Parathyroid adenoma (tissue), 2 donors: ENCODE measurements around the gene XPNPEP1.

Source experiments
- H2AFZ ChIP-seq: fragments of 300-600 bp; sonication (generic); one replicate; pipeline ENCODE4 v1.7.0; 2017; ENCODE audit warnings: antibody characterized with exemption, mild to moderate bottlenecking
- H3K27ac ChIP-seq: fragments of 300-600 bp; sonication (generic); one replicate; pipeline ENCODE4 v1.7.0; 2017
- H3K27me3 ChIP-seq: fragments of 300-600 bp; sonication (generic); one replicate; pipeline ENCODE4 v1.7.0; 2017; ENCODE audit warnings: low read length; ENCODE audit not compliant: control insufficient read depth, insufficient read depth
- H3K36me3 ChIP-seq: fragments of 300-600 bp; sonication (generic); one replicate; pipeline ENCODE4 v1.7.0; 2017; ENCODE audit warnings: low read length; ENCODE audit not compliant: control insufficient read depth, insufficient read depth
- H3K4me1 ChIP-seq: fragments of 300-600 bp; sonication (generic); one replicate; pipeline ENCODE4 v1.7.0; 2017; ENCODE audit warnings: control low read depth
- H3K4me2 ChIP-seq: fragments of 300-600 bp; sonication (generic); one replicate; pipeline ENCODE4 v1.7.0; 2017; ENCODE audit warnings: low read length
- H3K4me3 ChIP-seq: fragments of 300-600 bp; sonication (generic); one replicate; pipeline ENCODE4 v1.7.0; 2017; ENCODE audit warnings: low read depth, low read length
- H3K79me2 ChIP-seq: fragments of 300-600 bp; sonication (generic); one replicate; pipeline ENCODE4 v1.7.0; 2017; ENCODE audit warnings: control low read depth
- H3K9ac ChIP-seq: fragments of 300-600 bp; sonication (generic); one replicate; pipeline ENCODE4 v1.7.0; 2017; ENCODE audit warnings: mild to moderate bottlenecking
- H3K9me3 ChIP-seq: fragments of 300-600 bp; sonication (generic); one replicate; pipeline ENCODE4 v1.7.0; 2017; ENCODE audit warnings: low read length; ENCODE audit not compliant: control insufficient read depth
- TF ChIP-seq, protein P1 (sequence below): fragments of 300-600 bp; sonication (generic); IDR thresholded peaks from one replicate; pipeline ENCODE4 v1.7.0; 2017; ENCODE audit warnings: antibody characterized with exemption, mild to moderate bottlenecking
- donor health status: primary hyperparathyroidism.

Gene XPNPEP1

DNA sequence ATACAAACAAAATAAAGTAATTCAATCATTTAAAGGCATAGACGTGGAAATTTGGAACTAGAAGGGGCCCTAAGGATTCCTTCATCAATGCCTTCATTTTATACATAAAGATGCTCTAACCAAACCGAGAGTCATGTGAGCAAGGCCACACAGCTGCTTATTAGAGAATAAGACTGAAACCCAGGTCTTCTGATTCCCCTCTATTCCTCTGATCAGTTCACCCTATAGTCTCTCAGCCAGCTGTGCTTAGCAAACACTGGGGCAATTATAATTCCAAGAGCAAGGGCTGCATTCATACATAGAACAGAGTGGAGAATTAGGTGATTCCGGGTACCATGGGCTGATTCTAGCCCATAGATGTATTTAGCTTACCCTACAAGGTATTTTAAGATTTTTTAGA lies 9.7 kb upstream of the XPNPEP1 start:
- H3K9me3 ChIP-seq, result no peaks in the 10 kb centered on the region
- no peak overlapping the region for H2AFZ ChIP-seq
- no peaks in the 10 kb centered on the region for H3K79me2 ChIP-seq
- H3K27me3 ChIP-seq, result no peaks in the 10 kb centered on the region
- H3K4me1 ChIP-seq, result no peaks in the 10 kb centered on the region
- no peak overlapping the region for H3K9ac ChIP-seq
- TF ChIP-seq, protein P1, sequence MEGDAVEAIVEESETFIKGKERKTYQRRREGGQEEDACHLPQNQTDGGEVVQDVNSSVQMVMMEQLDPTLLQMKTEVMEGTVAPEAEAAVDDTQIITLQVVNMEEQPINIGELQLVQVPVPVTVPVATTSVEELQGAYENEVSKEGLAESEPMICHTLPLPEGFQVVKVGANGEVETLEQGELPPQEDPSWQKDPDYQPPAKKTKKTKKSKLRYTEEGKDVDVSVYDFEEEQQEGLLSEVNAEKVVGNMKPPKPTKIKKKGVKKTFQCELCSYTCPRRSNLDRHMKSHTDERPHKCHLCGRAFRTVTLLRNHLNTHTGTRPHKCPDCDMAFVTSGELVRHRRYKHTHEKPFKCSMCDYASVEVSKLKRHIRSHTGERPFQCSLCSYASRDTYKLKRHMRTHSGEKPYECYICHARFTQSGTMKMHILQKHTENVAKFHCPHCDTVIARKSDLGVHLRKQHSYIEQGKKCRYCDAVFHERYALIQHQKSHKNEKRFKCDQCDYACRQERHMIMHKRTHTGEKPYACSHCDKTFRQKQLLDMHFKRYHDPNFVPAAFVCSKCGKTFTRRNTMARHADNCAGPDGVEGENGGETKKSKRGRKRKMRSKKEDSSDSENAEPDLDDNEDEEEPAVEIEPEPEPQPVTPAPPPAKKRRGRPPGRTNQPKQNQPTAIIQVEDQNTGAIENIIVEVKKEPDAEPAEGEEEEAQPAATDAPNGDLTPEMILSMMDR, result no peak
- no peak overlapping the region for H3K4me2 ChIP-seq
- H3K27ac ChIP-seq, result no peak overlapping the region
- H3K36me3 ChIP-seq, result no peaks in the 10 kb centered on the region
- H3K4me3 ChIP-seq, result no peak overlapping the region

DNA sequence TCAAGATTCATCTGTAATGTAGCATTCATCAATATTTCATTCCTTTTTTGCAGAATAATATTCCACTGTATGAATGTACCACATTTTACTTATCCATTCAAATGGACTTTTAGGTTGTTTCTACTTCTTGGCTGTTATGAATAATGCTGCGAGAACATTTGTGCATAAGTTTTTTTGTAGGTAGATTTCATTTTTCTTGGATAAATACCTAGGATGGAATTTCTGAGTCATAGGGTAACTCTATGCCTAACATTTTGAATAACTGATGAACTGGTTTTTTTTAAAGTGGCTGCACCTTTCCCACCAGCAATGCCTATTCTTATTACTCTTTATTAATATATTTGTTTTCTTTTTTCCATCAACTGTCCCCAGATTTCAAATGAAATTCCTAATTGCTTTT lies 9.1 kb upstream of the XPNPEP1 start:
- H3K4me1 ChIP-seq, result no peaks in the 10 kb centered on the region
- H3K9ac ChIP-seq, result no peak overlapping the region
- H3K27ac ChIP-seq, result no peak overlapping the region

DNA sequence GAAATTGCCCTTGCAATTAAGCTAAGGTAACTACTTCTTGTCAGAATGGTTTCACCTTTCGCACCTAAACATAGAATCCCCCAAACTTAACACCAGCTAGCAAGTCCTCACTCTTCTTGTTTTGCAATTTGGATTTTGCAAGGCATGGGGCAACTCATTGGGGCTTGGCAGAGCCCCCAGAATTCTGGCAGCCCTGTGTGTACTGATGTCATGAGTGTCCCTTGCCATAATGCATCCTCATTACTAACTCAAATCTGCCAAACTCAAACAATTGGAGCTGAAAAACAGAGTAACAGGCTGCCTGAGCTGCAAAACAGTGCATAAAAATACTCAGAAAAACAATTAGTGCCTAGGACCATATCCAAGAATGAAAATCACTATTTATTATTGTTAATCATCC lies 7.9 kb upstream of the XPNPEP1 start:
- Histone ChIP-seq H3K4me2 (no peak overlapping the region), H3K9me3 (no peaks in the 10 kb centered on the region), H3K4me1 (no peaks in the 10 kb centered on the region), H3K9ac (no peak overlapping the region), H3K79me2 (no peaks in the 10 kb centered on the region), H3K4me3 (no peak overlapping the region), H3K27me3 (no peaks in the 10 kb centered on the region), H3K36me3 (no peaks in the 10 kb centered on the region), H2AFZ (no peak overlapping the region), H3K27ac (no peak overlapping the region)
- TF ChIP-seq, protein P1, result no peak

More for the DNA sequence above, 9.1 kb upstream of the XPNPEP1 start:
- H3K36me3 ChIP-seq, result no peaks in the 10 kb centered on the region
- H3K27me3 ChIP-seq, result no peaks in the 10 kb centered on the region
- no peak overlapping the region for H3K4me3 ChIP-seq
- TF ChIP-seq, protein P1, result no peak
- no peak overlapping the region for H3K4me2 ChIP-seq
- H3K9me3 ChIP-seq, result no peaks in the 10 kb centered on the region
- no peak overlapping the region for H2AFZ ChIP-seq
- H3K79me2 ChIP-seq, result no peaks in the 10 kb centered on the region

DNA sequence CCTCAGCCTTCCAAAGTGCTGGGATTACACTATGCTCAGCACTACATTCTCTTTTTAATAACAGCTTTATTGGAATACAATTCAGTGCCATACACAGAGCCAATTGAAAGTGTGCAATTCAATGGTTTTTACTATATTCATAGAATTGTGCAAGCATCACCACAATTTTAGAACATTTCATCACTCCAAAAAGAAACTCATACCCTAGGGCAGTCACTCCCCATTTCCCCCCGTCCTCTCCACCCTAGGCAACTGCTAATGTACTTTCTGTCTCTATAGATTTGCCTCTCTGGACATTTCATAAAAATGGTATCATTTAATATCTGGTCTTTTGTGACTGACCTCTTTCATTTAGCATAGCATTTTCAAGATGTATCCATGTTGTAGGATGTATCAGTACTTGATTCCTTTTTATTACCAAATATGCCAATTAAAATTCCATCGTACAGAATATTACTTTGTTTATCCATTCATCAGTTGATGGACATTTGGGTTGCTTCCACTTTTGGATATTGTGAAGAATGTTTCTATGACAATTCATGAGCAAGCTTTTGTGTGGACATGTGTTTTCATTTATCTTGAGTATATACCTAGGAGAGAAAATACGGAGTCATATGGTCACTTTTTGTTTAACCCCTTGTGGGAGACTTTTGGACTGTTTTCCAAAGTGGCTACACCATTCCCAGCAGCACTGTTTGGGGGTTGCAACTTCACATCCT lies 6.3 kb upstream of the XPNPEP1 start:
- Histone ChIP-seq H3K36me3 (no peaks in the 10 kb centered on the region), H3K9ac (no peak overlapping the region), H3K4me3 (no peak overlapping the region), H3K27me3 (no peaks in the 10 kb centered on the region), H2AFZ (no peak overlapping the region), H3K27ac (no peak overlapping the region), H3K4me1 (no peaks in the 10 kb centered on the region), H3K79me2 (no peaks in the 10 kb centered on the region), H3K4me2 (no peak overlapping the region), H3K9me3 (no peaks in the 10 kb centered on the region)
- TF ChIP-seq, protein P1, result no peak

DNA sequence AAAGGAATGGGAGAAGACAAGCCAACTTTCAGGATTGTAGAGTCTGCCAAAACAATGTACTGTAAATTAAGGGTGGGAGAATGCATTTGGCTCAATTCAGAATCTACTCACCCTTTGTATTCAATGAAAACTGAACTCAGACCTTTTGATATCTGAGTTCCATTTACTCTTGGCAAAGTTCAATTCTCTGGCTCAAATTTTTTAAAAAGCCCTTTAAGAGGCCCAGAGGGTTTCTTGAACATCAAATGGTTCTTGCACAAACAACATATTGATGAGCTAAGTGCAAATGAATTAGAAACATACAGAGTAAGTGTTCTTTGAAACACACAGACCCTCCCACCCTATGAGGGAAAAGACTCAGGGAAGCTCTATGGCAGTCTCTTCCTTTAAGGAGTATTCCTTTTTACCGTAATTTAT lies 5.2 kb upstream of the XPNPEP1 start:
- no peaks in the 10 kb centered on the region for H3K79me2 ChIP-seq
- no peak overlapping the region for H3K4me2 ChIP-seq
- no peaks in the 10 kb centered on the region for H3K9me3 ChIP-seq
- H2AFZ ChIP-seq, result peak overlapping the region; percentile 13
- no peak overlapping the region for H3K4me3 ChIP-seq
- H3K27ac ChIP-seq, result no peak overlapping the region
- TF ChIP-seq, protein P1, result no peak
- H3K9ac ChIP-seq, result no peak overlapping the region
- peaks cover 6% of the 10 kb centered on the region for H3K4me1 ChIP-seq
- H3K36me3 ChIP-seq, result no peaks in the 10 kb centered on the region
- no peaks in the 10 kb centered on the region for H3K27me3 ChIP-seq
